Activated effector memory CD4-positive, alpha-beta T cell treated with Interleukin-2 at 50 U/mL for 16 hours (primary cell): ENCODE results near the gene LDLRAD4.
"Not testable (repeated sequence)": the region's sequence is repeated elsewhere in the genome, so short reads cannot be mapped to it uniquely, and the experiment has no call there.

Experiments
- DNase-seq: peaks from one replicate; pipeline ENCODE4 v3.0.0-alpha.2; 2020

LDLRAD4 gene

DNA sequence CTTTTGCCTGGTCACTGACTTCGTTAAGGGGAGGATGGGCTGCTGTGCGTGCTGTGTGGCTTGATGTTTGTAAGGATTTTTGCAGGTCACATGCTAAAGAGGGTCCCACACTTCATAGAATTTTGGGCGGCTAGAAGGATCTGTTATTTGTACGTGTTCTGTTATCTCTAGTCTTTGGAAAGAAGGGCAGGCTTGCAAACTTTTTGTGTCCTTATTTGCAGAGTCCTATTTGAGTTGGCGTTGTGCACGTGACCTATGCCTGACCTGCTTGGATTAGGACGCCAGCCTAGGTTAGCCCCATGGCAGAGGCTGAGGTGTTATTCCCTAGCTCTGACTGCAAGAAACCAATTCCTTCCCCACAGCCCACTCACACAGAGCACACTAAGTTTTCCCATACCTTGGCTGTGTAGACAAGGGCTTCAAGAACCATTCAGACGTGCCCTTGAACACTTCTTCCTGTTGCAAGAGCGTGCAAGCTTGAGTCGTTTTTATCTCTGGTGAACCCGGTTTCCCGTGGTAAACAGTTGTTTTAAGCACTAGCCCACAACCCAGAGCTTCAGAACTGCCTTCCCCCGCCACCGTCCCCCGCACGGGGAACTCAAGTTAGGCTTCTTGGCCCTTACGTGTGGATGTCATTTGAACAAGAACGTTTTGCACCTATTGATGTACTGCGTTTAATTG lies 94.6 kb downstream of the LDLRAD4 start:
- DNase-seq, result no peak

DNA sequence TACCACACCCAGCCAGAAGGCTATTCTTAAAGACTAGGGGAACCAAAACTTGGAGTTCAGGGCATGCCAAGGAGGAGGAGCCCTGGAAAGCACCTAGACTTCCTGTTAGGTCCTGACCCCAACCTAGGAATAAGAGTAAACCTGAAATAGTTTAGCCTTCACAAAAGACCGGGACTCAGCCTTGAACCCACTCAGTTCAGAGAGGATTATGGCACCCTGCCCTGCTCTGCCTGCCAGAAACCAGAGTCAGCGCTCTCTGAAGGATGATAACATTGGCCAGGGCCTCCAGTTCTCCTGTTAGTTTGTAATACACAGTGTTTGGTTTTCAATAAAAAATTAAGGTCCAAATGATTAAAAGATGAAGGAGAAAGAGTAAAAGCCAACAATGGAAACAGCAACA lies 96.4 kb downstream of the LDLRAD4 start:
- no peak for DNase-seq

DNA sequence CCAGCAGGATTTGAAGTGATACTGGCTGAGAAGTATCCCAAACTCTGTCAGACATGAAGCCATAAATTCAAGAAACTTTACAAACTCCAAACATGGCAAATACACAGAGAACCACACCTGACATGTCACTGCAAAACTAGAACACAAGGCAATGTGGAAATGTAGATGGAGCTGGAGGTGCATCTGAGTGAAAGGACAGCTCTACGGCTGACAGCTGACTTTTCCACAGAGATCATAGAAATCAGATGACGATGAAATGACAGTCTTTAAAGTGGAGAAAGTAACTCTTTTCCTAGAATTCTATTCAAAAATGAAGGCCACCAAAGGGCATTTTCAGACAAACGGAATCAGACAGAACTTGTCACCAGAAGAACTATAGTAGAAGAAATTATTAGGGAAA lies 97.5 kb downstream of the LDLRAD4 start:
- DNase-seq, result no peak

DNA sequence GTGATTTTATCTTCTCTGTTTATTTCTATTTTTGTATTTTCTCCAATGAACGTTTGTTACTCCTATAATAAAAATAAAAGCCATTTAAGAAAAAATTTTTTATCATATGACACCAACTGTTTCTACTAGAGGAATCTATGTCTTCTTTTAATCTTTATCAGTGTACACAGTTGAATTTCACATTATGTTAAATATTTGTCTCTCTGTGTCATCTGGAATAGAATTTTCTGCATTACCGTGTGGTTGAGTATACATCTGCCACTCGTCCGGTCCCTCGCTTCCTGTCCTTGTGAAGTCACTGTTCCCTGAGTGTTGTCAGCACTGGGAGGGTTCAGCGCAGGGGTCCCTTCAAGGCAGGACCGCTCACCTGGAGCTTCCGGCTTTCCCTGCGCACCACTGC lies 99.2 kb downstream of the LDLRAD4 start:
- DNase-seq, result no peak

GRCh38 chr18:13318731-13319501 lies 100.4 kb downstream of the LDLRAD4 start:
- no peak for DNase-seq

- no peak for DNase-seq
Observed at GRCh38 chr18:13319629-13320028, 101.1 kb downstream of the LDLRAD4 start.

GRCh38 chr18:13320096-13320495 lies 101.5 kb downstream of the LDLRAD4 start:
- no peak for DNase-seq

DNA sequence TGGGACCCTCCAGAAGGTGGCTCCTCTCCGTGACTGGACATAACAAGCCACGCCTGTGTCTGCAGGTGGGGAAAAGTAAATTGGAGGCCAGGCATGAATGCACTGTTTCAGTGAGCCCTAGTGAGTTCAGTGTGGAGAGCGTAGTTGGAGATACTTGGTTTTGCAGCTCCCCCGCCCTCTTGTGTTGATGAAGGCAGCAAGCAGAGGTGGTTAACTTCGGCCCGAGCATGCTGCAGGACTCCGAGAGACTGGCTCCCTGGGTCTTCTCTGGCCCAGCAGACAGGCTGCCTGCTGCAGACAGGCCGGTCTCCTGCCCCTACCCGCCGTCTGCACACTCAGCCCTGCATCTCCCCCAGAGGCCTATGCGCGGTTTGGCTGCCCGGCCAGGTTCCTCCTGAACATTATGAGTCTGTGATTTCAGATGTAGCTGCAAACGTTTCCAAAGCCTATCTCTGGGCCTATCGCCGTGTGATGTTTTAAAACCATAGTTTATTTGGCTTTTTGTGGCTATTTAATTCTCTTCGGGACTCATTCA lies 102.4 kb downstream of the LDLRAD4 start:
- DNase-seq, result no peak

GRCh38 chr18:13321923-13322322 lies 103.4 kb downstream of the LDLRAD4 start:
- DNase-seq, result no peak

- no peak for DNase-seq
Observed at GRCh38 chr18:13323186-13323585, 104.6 kb downstream of the LDLRAD4 start.

GRCh38 chr18:13324880-13325279 lies 106.3 kb downstream of the LDLRAD4 start:
- DNase-seq, result no peak

DNA sequence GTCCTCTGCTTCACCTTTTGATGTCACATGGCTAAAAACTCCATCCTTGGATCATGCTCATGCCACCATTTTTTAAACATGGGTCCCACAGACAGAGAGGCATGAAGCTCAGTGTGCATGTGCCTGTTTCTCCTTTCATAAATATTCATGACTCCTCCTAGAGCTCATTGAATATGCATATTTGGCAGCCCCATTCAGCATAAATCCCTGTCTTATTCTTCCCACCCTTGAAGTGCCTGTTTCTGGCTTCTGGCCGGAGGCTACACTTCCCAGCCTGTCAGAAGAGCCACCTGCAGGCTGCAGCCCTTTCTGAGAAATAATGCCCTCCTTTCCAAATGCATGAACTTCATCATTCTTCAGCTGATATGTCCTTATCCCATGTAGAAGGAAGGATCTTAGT lies 109.7 kb downstream of the LDLRAD4 start:
- no peak for DNase-seq

DNA sequence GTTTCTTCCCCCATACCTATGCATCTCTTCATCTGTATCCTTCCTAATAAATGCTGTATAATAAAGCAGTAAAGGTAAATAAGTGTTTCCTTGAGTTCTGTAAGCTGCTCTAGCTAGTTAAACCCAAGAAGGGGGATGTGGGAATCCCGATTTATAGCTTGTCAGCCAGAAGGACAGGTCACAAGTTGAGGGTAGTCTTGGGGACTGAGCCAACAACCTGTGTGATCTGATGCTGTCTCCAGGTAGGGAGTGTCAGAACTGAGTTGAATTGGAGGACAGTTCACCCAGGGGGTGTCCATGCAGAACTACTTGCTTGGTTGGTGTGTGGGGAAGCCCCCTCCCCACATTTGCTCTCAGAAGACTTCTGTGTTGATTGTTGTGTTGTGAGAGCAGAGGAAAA lies 112.4 kb downstream of the LDLRAD4 start:
- DNase-seq, result no peak

- no peak for DNase-seq
Observed at GRCh38 chr18:13331846-13332245, 113.3 kb downstream of the LDLRAD4 start.

DNA sequence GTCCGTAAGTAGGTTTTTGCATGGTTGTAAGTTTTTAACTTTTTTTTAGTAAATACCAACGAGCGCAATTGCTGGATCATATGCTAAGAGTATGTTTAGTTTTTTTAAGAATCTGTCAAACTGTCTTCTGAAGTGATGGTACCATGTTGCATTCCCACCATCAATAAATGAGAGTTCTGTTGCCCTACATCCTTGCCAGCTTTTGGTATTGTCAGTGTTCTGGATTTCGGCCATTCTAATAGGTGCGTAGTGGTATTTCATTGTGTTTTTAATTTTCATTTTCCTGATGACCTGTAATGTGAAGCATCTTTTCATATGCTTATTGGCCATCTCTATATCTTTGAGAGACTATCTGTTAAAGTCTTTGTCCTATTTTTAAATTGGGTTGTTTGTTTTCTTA lies 114.3 kb downstream of the LDLRAD4 start:
- DNase-seq, result no peak

GRCh38 chr18:13335903-13336302 lies 117.3 kb downstream of the LDLRAD4 start:
- no peak for DNase-seq

DNA sequence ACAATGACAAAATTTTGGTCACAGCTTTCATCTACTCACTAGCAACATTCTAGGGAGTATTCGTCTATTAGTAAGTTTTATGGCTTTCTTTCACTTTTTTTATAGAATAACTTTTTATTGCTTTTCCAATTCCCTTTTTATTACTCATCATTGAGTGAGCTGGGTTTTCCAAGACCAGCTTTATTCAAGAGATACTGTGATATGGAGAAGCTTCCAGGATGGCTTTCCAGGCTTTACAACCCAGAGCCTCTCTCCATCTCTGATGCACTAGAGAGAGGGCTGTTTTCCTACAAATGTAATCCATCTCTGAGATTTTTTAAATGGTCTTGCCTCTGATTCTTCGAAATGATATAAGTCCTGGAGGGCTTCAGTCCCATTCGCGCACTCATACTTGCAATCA lies 118.3 kb downstream of the LDLRAD4 start:
- no peak for DNase-seq

DNA sequence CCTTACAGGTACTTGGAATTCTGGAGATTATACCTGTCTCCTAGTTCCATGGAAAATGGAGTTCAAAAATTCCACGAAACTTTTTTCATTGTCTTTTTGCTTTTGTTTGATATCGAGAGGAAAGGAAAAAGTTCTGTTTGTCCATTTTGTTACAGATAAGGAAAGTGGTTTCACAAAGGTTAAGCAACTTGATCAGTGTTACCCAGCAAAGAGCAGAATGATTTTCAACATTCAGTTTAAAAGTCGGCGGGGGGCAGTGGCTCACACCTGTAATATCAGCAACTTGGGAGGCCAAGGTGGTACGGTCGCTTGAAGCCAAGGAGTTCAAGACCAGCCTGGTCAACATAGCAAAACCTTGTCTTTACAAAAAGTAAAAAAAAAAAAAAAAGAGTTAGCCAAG lies 118.8 kb downstream of the LDLRAD4 start:
- no peak for DNase-seq

- DNase-seq, result no peak
Observed at GRCh38 chr18:13338318-13338717, 119.8 kb downstream of the LDLRAD4 start.

DNA sequence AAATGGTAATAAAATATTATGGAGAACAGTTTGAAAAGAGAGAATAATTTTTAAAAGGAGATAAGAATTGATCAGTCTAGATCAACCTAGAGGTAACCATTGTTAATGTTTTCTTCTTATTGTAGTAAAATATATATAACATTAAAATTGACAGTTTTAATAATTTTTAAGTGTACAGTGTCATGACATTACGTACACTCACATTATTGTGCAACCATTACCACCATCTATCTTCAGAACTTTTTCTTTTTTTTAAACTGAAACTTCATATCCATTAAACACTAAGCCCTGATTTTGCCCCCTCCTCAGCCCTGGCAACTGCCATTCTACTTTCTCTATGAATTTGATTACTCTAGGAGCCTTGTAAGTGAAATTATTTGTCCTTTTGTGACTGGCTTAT lies 121.1 kb downstream of the LDLRAD4 start:
- DNase-seq, result no peak

- DNase-seq, result not testable (repeated sequence)
Observed at GRCh38 chr18:13346449-13346848, 127.9 kb downstream of the LDLRAD4 start.

GRCh38 chr18:13353084-13353823 lies 134.7 kb downstream of the LDLRAD4 start:
- no peak for DNase-seq

DNA sequence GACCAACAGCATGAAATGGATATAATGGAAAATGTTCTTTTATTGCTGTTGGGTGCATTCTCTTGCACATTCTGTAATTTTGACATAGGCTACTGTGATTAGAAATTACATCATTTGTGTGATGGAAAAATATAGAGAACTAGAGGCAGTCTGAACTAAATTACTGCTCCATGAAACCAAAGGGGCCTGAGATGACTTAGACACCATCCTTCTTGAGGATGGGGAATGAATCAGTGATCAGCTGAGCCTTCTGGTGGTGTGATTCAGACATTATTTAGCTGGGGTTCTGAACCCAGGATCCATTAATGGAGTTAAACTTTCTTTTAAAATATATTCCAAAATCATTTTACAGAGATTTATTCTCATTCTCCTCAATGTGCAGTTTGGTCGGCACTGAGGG lies 135.8 kb downstream of the LDLRAD4 start:
- no peak for DNase-seq

DNA sequence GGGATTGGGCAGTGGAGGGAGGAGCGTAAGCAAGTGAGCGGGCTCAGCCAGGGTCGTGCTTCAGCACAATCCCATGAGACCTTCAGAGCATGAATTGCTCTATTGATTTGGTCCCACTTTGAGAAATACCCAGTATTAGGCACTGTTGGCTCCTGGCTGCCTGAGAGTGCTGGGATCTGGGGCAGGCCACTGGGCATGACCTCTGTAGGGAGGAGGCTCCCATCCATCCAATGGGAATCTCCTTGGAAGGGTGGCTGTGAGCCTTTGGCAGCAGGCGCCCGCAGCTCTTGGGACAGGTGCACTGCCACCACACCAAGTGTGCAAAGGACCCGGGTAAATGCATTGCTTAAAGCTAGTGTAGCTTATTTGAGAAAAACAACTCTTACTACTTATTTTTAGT lies 137.5 kb downstream of the LDLRAD4 start:
- DNase-seq, result no peak
